HG02938 (cell line): Measurements from ENCODE around the gene DEFB132.
"Not testable (repeated sequence)": the region's sequence is repeated elsewhere in the genome, so short reads cannot be mapped to it uniquely, and the experiment has no call there.

Experiments used
- ATAC-seq: cut with Tn5 transposase; IDR thresholded peaks from one replicate; pipeline ENCODE4 v1.9.1; 2021; ENCODE audit warnings: mild to moderate bottlenecking, moderate library complexity; ENCODE audit not compliant: unreplicated experiment

Gene DEFB132

DNA sequence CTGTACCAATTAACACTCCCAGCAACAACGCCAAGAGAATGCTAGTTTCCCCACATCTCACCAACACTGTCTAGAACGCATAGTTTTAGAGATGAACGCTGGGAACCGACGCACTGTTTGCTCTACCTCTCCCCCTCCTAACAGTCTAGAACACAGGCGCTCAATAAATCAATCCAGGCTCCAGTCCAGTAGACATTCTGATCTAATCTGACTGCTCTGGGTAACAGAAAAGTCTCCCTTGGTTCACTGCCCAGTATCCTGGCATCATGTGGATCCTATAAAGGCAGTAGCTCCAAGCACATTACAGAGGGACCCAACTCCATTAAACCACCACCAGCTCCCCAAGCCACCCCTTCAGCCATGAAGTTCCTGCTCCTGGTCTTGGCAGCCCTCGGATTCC is at the start of gene DEFB132:
DEFB132 (plus strand) TSS at position 306 of the 400 bp plus-strand sequence; CDS start at position 361, 55 bp downstream.
- ATAC-seq = no peak

DNA sequence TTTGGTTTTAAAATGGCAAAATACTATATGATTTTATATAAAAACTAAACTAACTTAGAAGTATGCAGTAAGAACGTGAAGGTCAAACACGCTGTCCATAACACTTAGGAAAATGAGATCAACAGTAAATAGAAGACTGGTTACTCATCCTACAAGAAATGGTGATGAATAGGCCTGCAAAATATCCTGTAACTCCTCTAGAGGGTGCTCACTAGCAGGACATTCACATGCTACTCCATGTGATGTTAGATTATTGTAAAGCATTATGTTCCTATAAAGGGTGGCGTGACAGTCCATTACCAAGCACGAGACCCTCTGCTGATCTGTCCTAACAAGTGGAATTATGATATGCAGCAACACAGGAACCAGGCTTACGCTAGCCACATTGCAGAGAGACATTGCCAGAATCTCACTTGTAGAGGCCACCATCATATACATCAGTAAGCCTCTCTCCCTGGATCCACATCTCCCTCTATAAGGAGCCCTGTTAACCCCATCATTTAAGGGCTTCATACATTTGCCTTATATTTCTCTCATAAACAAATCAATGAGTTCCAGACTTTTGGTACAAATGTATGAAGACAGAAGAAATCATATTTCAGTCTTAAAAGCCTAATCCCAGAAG is 48.5 kb upstream of the DEFB132 start:
- no peak for ATAC-seq

GRCh38 chr20:210809-211502 is 46.6 kb upstream of the DEFB132 start:
- ATAC-seq = no peak

- ATAC-seq = no peak
Measured at GRCh38 chr20:214383-214782, 43.1 kb upstream of the DEFB132 start.

- no peak for ATAC-seq
Measured at GRCh38 chr20:215796-216195, 41.7 kb upstream of the DEFB132 start.

GRCh38 chr20:217266-217665 is 40.3 kb upstream of the DEFB132 start:
- no peak for ATAC-seq

GRCh38 chr20:219290-220115 is 38.0 kb upstream of the DEFB132 start:
- ATAC-seq = no peak

DNA sequence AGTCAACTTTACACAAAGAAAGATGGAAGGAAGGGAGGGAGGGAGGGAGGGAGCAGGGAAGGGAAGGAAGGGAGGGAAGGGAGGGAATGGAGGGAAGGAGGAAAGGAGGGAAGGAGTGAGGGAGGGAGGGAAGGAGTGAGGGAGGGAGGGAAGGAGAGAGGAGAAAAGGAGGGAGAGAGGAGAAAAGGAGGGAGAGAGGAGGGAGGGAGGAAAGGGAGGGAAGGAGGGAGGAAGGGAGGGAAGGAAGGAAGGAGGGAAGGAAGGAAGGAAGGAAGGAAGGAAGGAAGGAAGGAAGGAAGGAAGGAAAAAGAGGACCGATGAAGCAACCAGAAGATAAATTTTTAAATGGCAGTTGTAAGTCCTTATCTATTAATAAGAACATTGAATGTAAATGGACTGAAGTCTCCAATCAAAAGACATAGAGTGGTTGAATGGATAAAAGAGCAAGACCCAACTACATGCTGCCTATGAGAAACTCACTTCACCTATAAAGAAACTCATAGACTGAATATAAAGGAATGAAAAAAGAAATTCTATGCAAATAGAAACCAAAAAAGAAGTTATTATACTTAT is 36.2 kb upstream of the DEFB132 start:
- no peak for ATAC-seq

- not testable (repeated sequence) for ATAC-seq
Measured at GRCh38 chr20:225879-226278, 31.6 kb upstream of the DEFB132 start.

DNA sequence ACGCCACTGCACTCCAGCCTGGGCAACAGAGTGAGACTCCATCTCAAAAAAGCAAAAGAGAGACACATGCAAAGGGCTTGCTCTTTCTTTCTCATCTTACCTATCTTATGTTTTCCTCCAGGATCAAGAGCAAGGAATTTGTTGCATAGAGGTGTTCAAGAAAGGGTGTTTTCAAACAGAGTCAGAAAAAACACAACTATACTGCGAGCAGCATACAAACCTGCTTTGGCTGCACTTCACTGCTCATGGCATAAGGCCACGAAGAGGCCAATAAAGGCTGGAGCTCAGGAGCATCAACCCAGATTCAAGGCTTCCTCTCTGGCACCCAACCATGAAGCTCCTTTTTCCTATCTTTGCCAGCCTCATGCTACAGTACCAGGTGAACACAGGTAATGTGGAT is 30.6 kb upstream of the DEFB132 start, which contains the start of gene DEFB129:
DEFB129 (plus strand) TSS at position 301 of the 400 bp plus-strand sequence; CDS start at position 332, 31 bp downstream.
- no peak for ATAC-seq

- ATAC-seq = no peak
Measured at GRCh38 chr20:227439-228105, 30.0 kb upstream of the DEFB132 start.

DNA sequence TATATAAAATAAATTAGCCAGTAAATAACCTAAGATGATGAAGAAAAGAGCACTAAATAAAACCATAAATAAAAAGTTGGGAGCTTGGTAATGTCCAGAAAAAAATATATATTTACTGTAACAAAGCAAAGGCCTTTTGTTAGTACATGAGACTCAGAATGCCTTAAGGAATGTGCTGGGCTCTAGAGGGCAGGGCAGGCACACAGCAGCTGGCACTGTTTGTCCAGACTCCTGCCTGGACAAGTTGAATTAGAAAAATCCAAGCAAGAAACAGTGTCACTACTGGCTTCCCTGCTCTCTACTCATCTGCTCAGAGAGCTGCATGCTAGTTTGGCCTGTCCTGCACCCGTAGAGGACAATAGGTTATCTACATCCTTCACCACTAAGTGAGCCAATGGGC is 21.6 kb upstream of the DEFB132 start:
- no peak for ATAC-seq

DNA sequence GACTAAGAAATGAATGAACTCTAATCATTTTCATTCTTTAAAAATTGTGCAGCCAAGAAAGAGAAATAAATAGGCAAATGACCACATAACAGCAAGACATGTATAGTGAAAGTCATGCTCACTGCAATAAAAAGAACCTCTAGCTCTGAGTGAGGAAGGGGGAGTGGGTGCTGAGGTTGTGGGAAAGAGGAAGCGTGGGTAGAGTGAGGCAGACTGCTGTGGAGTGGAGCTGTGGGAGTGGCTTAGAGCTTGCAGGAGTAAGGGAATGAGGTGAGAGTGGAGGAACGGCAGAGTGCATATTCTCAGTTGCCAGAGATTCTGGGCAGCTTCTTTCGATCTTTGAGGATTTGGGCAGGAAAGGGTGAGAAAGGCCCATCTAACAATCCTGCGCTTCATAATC is 20.0 kb upstream of the DEFB132 start:
- no peak for ATAC-seq

GRCh38 chr20:237929-238328 is 19.6 kb upstream of the DEFB132 start:
- ATAC-seq = no peak

DNA sequence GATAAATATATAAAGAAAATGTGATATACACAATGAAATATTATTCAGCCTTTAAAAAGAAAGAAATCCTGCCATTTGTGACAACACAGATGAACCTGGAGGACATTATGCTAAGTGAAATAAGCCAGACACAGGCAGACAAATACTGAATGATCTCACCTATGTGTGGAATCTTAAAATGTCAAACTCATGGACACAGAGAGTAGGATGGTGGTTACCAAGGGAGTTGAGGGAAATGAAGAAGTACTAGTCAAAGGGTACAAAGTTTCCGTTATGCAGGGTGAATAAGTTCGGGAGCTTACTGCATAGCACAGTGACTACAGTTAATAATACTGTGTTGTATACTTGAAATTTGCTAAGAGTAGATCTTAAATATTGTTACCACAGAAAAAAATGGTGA is 14.6 kb upstream of the DEFB132 start:
- no peak for ATAC-seq

GRCh38 chr20:251354-251753 is 6.2 kb upstream of the DEFB132 start:
- no peak for ATAC-seq

GRCh38 chr20:252801-253200 is 4.7 kb upstream of the DEFB132 start:
- no peak for ATAC-seq

DNA sequence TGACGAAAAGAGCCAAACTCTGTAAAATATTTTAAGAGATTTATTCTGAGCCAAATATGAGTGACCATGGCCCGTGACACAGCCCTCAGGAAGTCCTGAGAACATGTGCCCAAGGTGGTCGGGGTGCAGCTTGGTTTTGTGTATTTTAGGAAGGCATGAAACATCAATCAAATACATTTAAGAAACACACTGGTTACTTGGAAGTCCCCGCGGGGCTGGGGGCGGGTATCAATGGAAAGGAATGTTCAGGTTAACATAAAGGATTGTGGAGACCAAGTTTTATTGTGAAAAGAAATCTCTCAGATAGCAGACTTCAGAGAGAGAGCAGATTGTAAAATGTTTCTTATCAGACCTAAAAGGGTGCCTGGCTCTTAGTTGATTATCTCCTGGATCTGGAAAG is 4.1 kb upstream of the DEFB132 start:
- not testable (repeated sequence) for ATAC-seq

- no peak for ATAC-seq
Measured at GRCh38 chr20:258269-258858, 840 bp downstream of the DEFB132 start.

GRCh38 chr20:258963-259362 is 1.4 kb downstream of the DEFB132 start:
- no peak for ATAC-seq
